ENCODE results near the gene HLF. TPM values are rescaled to one million over a fixed set of nuclear protein-coding genes. Genes with fewer than 3 reads are reported as not detected.

The HLF gene
- total RNA-seq, 1 experiment from 2014 or later: 1.5 TPM

- H3K4me1 ChIP-seq: no peaks in the 10 kb centered on the region
- no peak for DNase-seq
- H3K4me3 ChIP-seq: no peak overlapping the region
- no peaks in the 10 kb centered on the region for H3K27me3 ChIP-seq
- H3K27ac ChIP-seq: no peak overlapping the region
- no peaks in the 10 kb centered on the region for H3K9me3 ChIP-seq (replicated peaks)
- no peaks in the 10 kb centered on the region for H3K36me3 ChIP-seq
Measured at GRCh38 chr17:55314784-55315491, 50.2 kb downstream of the HLF start.

GRCh38 chr17:55316499-55316898, 51.7 kb downstream of the HLF start:
- H3K27me3 ChIP-seq: no peaks in the 10 kb centered on the region
- H3K4me3 ChIP-seq: no peak overlapping the region
- no peaks in the 10 kb centered on the region for H3K4me1 ChIP-seq
- H3K27ac ChIP-seq: no peak overlapping the region
- DNase-seq: no peak
- no peaks in the 10 kb centered on the region for H3K36me3 ChIP-seq
- no peaks in the 10 kb centered on the region for H3K9me3 ChIP-seq (replicated peaks)

DNA sequence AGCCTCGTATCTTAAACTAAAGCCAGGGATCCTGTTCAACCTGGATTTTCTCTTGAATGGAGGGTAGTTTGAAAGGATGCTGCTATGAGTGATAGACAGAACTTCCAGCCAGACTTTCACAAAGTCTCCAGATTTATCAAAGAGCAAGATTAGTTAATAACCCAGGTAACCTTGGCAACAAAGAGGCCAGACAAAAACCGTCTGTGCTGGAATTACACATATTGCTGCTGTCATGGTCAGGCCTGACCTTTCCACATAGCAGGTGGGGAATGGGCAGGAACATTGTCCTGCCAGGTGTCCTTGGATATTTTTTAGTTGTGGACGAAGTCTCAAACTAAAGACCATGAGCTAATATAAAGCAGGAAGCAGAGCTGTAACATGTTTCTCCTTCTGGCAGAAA, 52.5 kb downstream of the HLF start:
- Histone ChIP-seq H3K27me3 (no peaks in the 10 kb centered on the region), H3K4me3 (no peak overlapping the region), H3K36me3 (no peaks in the 10 kb centered on the region), H3K9me3 (replicated peaks) (no peaks in the 10 kb centered on the region), H3K4me1 (no peaks in the 10 kb centered on the region), H3K27ac (no peak overlapping the region)
- no peak for DNase-seq

DNA sequence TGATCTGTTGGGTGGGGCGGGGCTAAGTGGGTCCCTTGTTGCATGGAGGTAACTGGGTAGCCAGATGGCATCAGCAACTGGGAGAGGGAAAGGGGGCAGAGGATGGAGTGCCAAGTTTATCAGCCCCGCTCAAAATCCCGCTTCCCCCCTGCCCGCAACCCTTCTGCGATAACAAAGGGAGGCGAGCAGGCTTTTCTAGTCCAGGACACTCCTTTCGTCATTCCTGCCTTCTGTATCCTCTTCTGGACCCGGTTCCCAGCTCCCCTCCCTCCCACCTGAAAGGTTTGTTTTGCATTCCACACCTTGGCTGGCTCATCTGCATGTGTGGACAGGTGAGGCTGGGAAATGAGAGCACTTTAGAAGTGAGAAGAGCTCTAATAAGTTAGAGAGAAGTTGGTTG, 53.3 kb downstream of the HLF start:
- H3K27ac ChIP-seq: no peak overlapping the region
- H3K36me3 ChIP-seq: no peaks in the 10 kb centered on the region
- no peak for DNase-seq
- H3K9me3 ChIP-seq (replicated peaks): no peaks in the 10 kb centered on the region
- H3K4me3 ChIP-seq: no peak overlapping the region
- H3K4me1 ChIP-seq: no peaks in the 10 kb centered on the region
- no peaks in the 10 kb centered on the region for H3K27me3 ChIP-seq

DNA sequence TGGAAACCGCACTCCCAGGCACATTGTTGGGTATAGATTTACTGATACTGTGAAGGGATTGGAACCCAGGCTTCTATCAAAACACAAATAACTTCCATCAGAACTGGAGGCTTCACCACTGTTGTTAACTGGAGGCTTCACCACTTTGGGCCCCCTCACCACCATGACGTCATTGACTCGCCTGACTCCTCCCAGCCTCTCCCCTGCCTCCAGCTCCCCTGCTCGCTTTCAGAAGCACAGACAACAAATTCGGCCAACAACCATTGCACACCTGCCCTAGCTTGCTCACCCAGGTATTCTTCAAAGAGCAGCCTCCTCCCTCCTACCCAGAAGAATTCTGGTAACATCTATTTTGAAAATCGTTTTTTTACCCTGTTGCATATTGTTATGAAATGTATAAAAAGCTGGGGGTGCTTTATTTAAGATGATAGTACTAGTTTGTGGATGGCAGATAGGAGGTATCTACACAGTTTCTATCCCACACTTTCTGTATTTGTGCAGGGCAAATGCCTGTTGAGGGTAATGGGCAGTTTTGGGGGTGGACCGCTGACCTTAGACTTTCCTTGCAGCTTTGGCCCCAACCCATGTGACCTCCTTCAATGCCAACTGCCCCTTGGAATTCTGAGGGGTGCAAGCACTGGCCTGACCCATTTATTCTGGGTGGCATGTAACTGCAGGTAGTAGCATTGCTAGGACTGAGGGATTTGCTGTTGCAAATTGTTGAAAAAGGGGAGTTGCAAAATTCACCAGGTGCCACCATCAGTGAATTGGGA, 54.1 kb downstream of the HLF start:
- no peaks in the 10 kb centered on the region for H3K27me3 ChIP-seq
- DNase-seq: no peak
- no peaks in the 10 kb centered on the region for H3K4me1 ChIP-seq
- no peak overlapping the region for H3K27ac ChIP-seq
- no peaks in the 10 kb centered on the region for H3K9me3 ChIP-seq (replicated peaks)
- no peak overlapping the region for H3K4me3 ChIP-seq
- H3K36me3 ChIP-seq: no peaks in the 10 kb centered on the region

- H3K27me3 ChIP-seq: no peaks in the 10 kb centered on the region
- no peaks in the 10 kb centered on the region for H3K9me3 ChIP-seq (replicated peaks)
- DNase-seq: no peak
- H3K4me1 ChIP-seq: no peaks in the 10 kb centered on the region
- no peak overlapping the region for H3K27ac ChIP-seq
- no peak overlapping the region for H3K4me3 ChIP-seq
- H3K36me3 ChIP-seq: no peaks in the 10 kb centered on the region
Measured at GRCh38 chr17:55319933-55320593, 55.3 kb downstream of the HLF start.

- Histone ChIP-seq H3K4me1 (no peaks in the 10 kb centered on the region), H3K9me3 (replicated peaks) (no peaks in the 10 kb centered on the region; the same call in 1 of the 2 replicates), H3K4me3 (no peak overlapping the region), H3K27me3 (no peaks in the 10 kb centered on the region), H3K36me3 (no peaks in the 10 kb centered on the region), H3K27ac (no peak overlapping the region)
- no peak for DNase-seq
Measured at GRCh38 chr17:55320594-55321426, 56.0 kb downstream of the HLF start.

- no peaks in the 10 kb centered on the region for H3K36me3 ChIP-seq
- H3K27me3 ChIP-seq: no peaks in the 10 kb centered on the region
- H3K9me3 ChIP-seq (replicated peaks): no peaks in the 10 kb centered on the region; the same call in 1 of the 2 replicates
- no peak for DNase-seq
- H3K27ac ChIP-seq: no peak overlapping the region
- no peak overlapping the region for H3K4me3 ChIP-seq
- no peaks in the 10 kb centered on the region for H3K4me1 ChIP-seq
Measured at GRCh38 chr17:55321427-55322060, 56.8 kb downstream of the HLF start.

- Histone ChIP-seq H3K4me1 (no peaks in the 10 kb centered on the region), H3K27me3 (no peaks in the 10 kb centered on the region), H3K4me3 (no peak overlapping the region), H3K9me3 (replicated peaks) (no peaks in the 10 kb centered on the region; the same call in 1 of the 2 replicates), H3K27ac (no peak overlapping the region), H3K36me3 (no peaks in the 10 kb centered on the region)
- no peak for DNase-seq
Measured at GRCh38 chr17:55322453-55322985, 57.8 kb downstream of the HLF start.

DNA sequence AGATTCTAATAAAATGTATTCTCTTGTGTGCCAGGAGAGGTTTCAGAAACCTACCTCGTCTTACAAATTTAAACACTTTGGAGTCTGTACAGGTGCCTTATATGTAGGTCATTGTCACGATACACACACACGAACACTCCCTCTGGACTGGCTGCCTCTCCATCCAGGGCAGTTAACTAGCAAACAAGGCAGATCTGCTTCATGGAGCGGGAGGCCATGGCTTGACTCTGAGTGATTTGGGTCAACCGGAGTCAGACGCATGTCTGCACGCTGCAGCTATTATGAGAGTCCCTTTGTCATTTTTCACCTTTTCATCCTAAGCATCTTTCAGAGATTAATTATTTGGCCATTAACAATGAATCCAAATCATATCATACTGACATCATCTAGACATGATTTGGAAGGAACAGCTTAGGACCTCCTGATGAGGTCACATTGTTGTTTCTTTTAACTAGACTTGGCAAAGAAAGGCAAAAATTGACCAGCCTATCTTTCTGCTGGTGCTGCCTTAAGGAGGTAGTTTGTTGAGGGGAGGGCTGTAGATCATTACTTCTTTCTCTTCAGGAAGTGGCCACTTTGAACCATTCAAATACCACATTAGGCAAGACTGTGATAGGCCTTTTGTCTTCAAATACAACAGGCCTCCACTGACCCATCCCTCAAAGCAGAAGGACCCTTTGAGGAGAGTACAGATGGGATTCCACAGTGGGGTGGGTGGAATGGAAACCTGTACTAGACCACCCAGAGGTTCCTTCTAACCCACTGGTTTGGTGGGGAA, 58.9 kb downstream of the HLF start:
- Histone ChIP-seq H3K4me1 (no peaks in the 10 kb centered on the region), H3K4me3 (no peak overlapping the region), H3K27me3 (no peaks in the 10 kb centered on the region), H3K9me3 (replicated peaks) (no peaks in the 10 kb centered on the region; the same call in 1 of the 2 replicates), H3K27ac (no peak overlapping the region), H3K36me3 (no peaks in the 10 kb centered on the region)
- DNase-seq: no peak

GRCh38 chr17:55324296-55324978, 59.7 kb downstream of the HLF start:
- H3K36me3 ChIP-seq: no peaks in the 10 kb centered on the region
- H3K27ac ChIP-seq: no peak overlapping the region
- H3K4me3 ChIP-seq: no peak overlapping the region
- no peak for DNase-seq
- no peaks in the 10 kb centered on the region; the same call in 1 of the 2 replicates for H3K9me3 ChIP-seq (replicated peaks)
- H3K4me1 ChIP-seq: no peaks in the 10 kb centered on the region
- no peaks in the 10 kb centered on the region for H3K27me3 ChIP-seq

GRCh38 chr17:55325406-55325805, 60.6 kb downstream of the HLF start:
- Histone ChIP-seq H3K9me3 (replicated peaks) (no peaks in the 10 kb centered on the region; the same call in 1 of the 2 replicates), H3K4me3 (no peak overlapping the region), H3K36me3 (no peaks in the 10 kb centered on the region), H3K27me3 (no peaks in the 10 kb centered on the region), H3K27ac (no peak overlapping the region), H3K4me1 (no peaks in the 10 kb centered on the region)
- no peak for DNase-seq

DNA sequence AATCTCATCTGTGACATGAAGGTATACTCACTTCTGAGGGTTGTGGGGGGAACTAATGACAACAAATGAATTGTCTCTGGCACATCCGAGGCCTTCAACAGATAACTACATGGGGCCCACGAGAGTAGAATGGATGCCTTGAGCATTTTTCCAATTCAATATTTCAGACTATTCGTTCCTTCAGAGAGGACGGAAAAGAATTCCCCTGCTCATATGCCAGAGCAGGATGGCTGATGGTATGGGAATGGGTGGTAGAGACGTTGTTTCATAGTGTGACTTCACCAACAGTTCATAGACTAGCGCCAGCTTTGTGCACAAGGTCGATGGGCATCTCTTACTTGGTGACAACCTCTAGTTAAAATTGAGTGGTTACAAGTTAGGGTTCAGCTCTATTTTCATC, 61.3 kb downstream of the HLF start:
- Histone ChIP-seq H3K27ac (no peak overlapping the region), H3K36me3 (no peaks in the 10 kb centered on the region), H3K9me3 (replicated peaks) (no peaks in the 10 kb centered on the region; the same call in 1 of the 2 replicates), H3K27me3 (no peaks in the 10 kb centered on the region), H3K4me1 (no peaks in the 10 kb centered on the region), H3K4me3 (no peak overlapping the region)
- DNase-seq: no peak

Data from SJCRH30 (cell line).